Measurements from ENCODE around the gene PHAX. TPM values are rescaled to one million over a fixed set of nuclear protein-coding genes. Genes with fewer than 3 reads are reported as not detected.
"Not testable (repeated sequence)": the region's sequence is repeated elsewhere in the genome, so short reads cannot be mapped to it uniquely, and the experiment has no call there.

PHAX gene
- total RNA-seq, 2 donors from 2014 or later, result 22.2 to 40.7 TPM

GRCh38 chr5:126640866-126641265 lies 40.1 kb downstream of the PHAX start:
- no peaks in the 10 kb centered on the region for H3K9me3 ChIP-seq
- H3K4me1 ChIP-seq (replicated peaks), result no peaks in the 10 kb centered on the region
- TF ChIP-seq POLR2A (IDR thresholded peaks at IDR 0.05), result no peak
- TF ChIP-seq CTCF (IDR thresholded peaks at IDR 0.05), result no peak
- TF ChIP-seq POLR2AphosphoS5 (IDR thresholded peaks at IDR 0.05), result no peak
- no peaks in the 10 kb centered on the region for H3K36me3 ChIP-seq
- no peak for DNase-seq (ENCODE audit: low spot score)
- no peak overlapping the region for H3K4me3 ChIP-seq
- H3K27me3 ChIP-seq (replicated peaks; ENCODE audit: insufficient read depth), result no peaks in the 10 kb centered on the region
- intact Hi-C loops (cut with DNase I), result no loop called here
- WGBS, result 68% methylated on average over 1 of the region's 1 CpG
- H3K27ac ChIP-seq, result no peak overlapping the region

- TF ChIP-seq CTCF (IDR thresholded peaks at IDR 0.05) (no peak), POLR2AphosphoS5 (IDR thresholded peaks at IDR 0.05) (no peak), POLR2A (IDR thresholded peaks at IDR 0.05) (no peak)
- H3K27ac ChIP-seq, result no peak overlapping the region
- DNase-seq (ENCODE audit: low spot score), result no peak
- no peaks in the 10 kb centered on the region for H3K27me3 ChIP-seq (replicated peaks; ENCODE audit: insufficient read depth)
- H3K4me1 ChIP-seq (replicated peaks), result no peaks in the 10 kb centered on the region
- H3K4me3 ChIP-seq, result no peak overlapping the region
- no peaks in the 10 kb centered on the region for H3K9me3 ChIP-seq
- WGBS, result 92% methylated on average over 5 of the region's 5 CpGs
- intact Hi-C loops (cut with DNase I), result no loop called here
- H3K36me3 ChIP-seq, result no peaks in the 10 kb centered on the region
Measured at GRCh38 chr5:126641387-126641786, 40.6 kb downstream of the PHAX start.

- Histone ChIP-seq H3K36me3 (no peaks in the 10 kb centered on the region), H3K9me3 (no peaks in the 10 kb centered on the region), H3K27me3 (replicated peaks; ENCODE audit: insufficient read depth) (no peaks in the 10 kb centered on the region), H3K27ac (no peak overlapping the region), H3K4me3 (no peak overlapping the region), H3K4me1 (replicated peaks) (no peaks in the 10 kb centered on the region)
- no peak for DNase-seq (ENCODE audit: low spot score)
- no peak for TF ChIP-seq CTCF (IDR thresholded peaks at IDR 0.05)
- TF ChIP-seq POLR2A (IDR thresholded peaks at IDR 0.05), result no peak
- TF ChIP-seq POLR2AphosphoS5 (IDR thresholded peaks at IDR 0.05), result no peak
- intact Hi-C loops (cut with DNase I), result no loop called here
- 96% methylated on average over 1 of the region's 1 CpG for WGBS
Measured at GRCh38 chr5:126645132-126645531, 44.4 kb downstream of the PHAX start.

GRCh38 chr5:126647071-126647470 lies 46.3 kb downstream of the PHAX start:
- no peak overlapping the region for H3K4me3 ChIP-seq
- TF ChIP-seq POLR2A (IDR thresholded peaks at IDR 0.05) (no peak), CTCF (IDR thresholded peaks at IDR 0.05) (no peak), POLR2AphosphoS5 (IDR thresholded peaks at IDR 0.05) (no peak)
- H3K36me3 ChIP-seq, result no peaks in the 10 kb centered on the region
- H3K27ac ChIP-seq, result no peak overlapping the region
- intact Hi-C loops (cut with DNase I), result no loop called here
- no peaks in the 10 kb centered on the region for H3K4me1 ChIP-seq (replicated peaks)
- H3K27me3 ChIP-seq (replicated peaks; ENCODE audit: insufficient read depth), result no peaks in the 10 kb centered on the region
- H3K9me3 ChIP-seq, result no peaks in the 10 kb centered on the region
- no peak for DNase-seq (ENCODE audit: low spot score)

GRCh38 chr5:126648471-126648870 lies 47.7 kb downstream of the PHAX start:
- WGBS, result 97% methylated on average over 4 of the region's 4 CpGs
- intact Hi-C loops (cut with DNase I), result no loop called here
- no peak for DNase-seq (ENCODE audit: low spot score)
- H3K27ac ChIP-seq, result no peak overlapping the region
- TF ChIP-seq POLR2AphosphoS5 (IDR thresholded peaks at IDR 0.05), result no peak
- no peak for TF ChIP-seq POLR2A (IDR thresholded peaks at IDR 0.05)
- TF ChIP-seq CTCF (IDR thresholded peaks at IDR 0.05), result no peak
- H3K4me3 ChIP-seq, result no peak overlapping the region
- no peaks in the 10 kb centered on the region for H3K27me3 ChIP-seq (replicated peaks; ENCODE audit: insufficient read depth)
- H3K36me3 ChIP-seq, result no peaks in the 10 kb centered on the region
- no peaks in the 10 kb centered on the region for H3K9me3 ChIP-seq
- H3K4me1 ChIP-seq (replicated peaks), result no peaks in the 10 kb centered on the region

GRCh38 chr5:126649057-126649456 lies 48.3 kb downstream of the PHAX start:
- H3K36me3 ChIP-seq; H3K9me3 ChIP-seq; H3K27ac ChIP-seq; H3K4me1 ChIP-seq (replicated peaks); DNase-seq (ENCODE audit: low spot score); intact Hi-C loops (cut with DNase I); H3K27me3 ChIP-seq (replicated peaks; ENCODE audit: insufficient read depth); H3K4me3 ChIP-seq: not testable (repeated sequence)
- WGBS, result 63% methylated on average over 7 of the region's 7 CpGs

GRCh38 chr5:126649709-126650108 lies 49.0 kb downstream of the PHAX start:
- H3K4me1 ChIP-seq (replicated peaks); intact Hi-C loops (cut with DNase I); DNase-seq (ENCODE audit: low spot score); H3K27me3 ChIP-seq (replicated peaks; ENCODE audit: insufficient read depth); H3K27ac ChIP-seq; H3K9me3 ChIP-seq; H3K36me3 ChIP-seq; H3K4me3 ChIP-seq: not testable (repeated sequence)
- 94% methylated on average over 6 of the region's 6 CpGs for WGBS
